GM12878 (cell line): ENCODE measurements around the gene BMERB1. TPM values are rescaled to one million over a fixed set of nuclear protein-coding genes. Genes with fewer than 3 reads are reported as not detected.

Experiments
- ATAC-seq: fragments of 200-7000 bp; cut with Tn5 transposase; 3 replicates; pipeline ENCODE4 v1.9.1; 2020; ENCODE audit warnings: mild to moderate bottlenecking, moderate library complexity
- BruUV-seq: library from RNA; stranded (reverse); fragments of 400-500 nt; replicated peaks from 2 replicates; lab custom pipeline; 2021; lab: Mats Ljungman, UMichigan
- CTCF ChIA-PET: fragments of 300-600 bp; sonication (Branson Sonifier 250); formaldehyde crosslinking; extraction: SDS; loops from one replicate; lab custom pipeline; 2021; ENCODE audit warnings: inconsistent platforms; lab: Yijun Ruan, JAX
- POLR2A ChIA-PET: fragments of 350-600 bp; formaldehyde crosslinking; extraction: SDS; loops from one replicate; lab custom pipeline; 2021; ENCODE audit warnings: inconsistent platforms; lab: Charles Lee
- RAD21 ChIA-PET: fragments of 300-600 bp; sonication (Branson Sonifier 250); formaldehyde crosslinking; loops from one replicate; lab custom pipeline; 2023; ENCODE audit warnings: antibody characterized with exemption; ENCODE audit not compliant: unreplicated experiment; lab: Charles Lee
- SMC1A ChIA-PET: fragments of 300-600 bp; sonication (Branson Sonifier 250); formaldehyde crosslinking; loops from one replicate; lab custom pipeline; 2023; ENCODE audit not compliant: unreplicated experiment, uncharacterized antibody; lab: Charles Lee
- DNase-seq: peaks from one replicate; pipeline ENCODE4 v3.0.0-alpha.2; 2011; ENCODE audit warnings: low read depth, low spot score
- FAIRE-seq: peaks from 3 replicates; lab custom pipeline; 2011; peaks lifted over from hg19 to GRCh38; lab: Jason Lieb, UNC
- H2AFZ ChIP-seq: 2 replicates; pipeline ENCODE4 v1.6.0; 2011; ENCODE audit warnings: low read depth, low read length, control low read depth; ENCODE audit not compliant: control insufficient read depth
- H3K27ac ChIP-seq: 2 replicates; pipeline ENCODE4 v1.5.1; 2011; ENCODE audit warnings: control low read depth; ENCODE audit not compliant: control insufficient read depth, insufficient read depth
- H3K27me3 ChIP-seq, 2 experiments: replicated peaks in 1 of 2; 2 replicates each; pipeline versions ENCODE4 v1.6.0 to v1.6.1; 2011; ENCODE audit warnings: low read length in 1 of 2; ENCODE audit not compliant: control insufficient read depth in 2 of 2, insufficient read depth in 2 of 2
- H3K36me3 ChIP-seq, 2 experiments: 2 replicates each; pipeline ENCODE4 v1.5.1; 2011; ENCODE audit warnings: low read length in 1 of 2; ENCODE audit not compliant: control insufficient read depth in 2 of 2, insufficient read depth in 2 of 2
- H3K4me1 ChIP-seq: 2 replicates; pipeline ENCODE4 v1.6.1; 2011; ENCODE audit warnings: mild to moderate bottlenecking, low read length, moderate library complexity, mixed read lengths; ENCODE audit not compliant: control insufficient read depth, insufficient read depth
- H3K4me2 ChIP-seq: 2 replicates; pipeline ENCODE4 v1.6.0; 2011; ENCODE audit warnings: control low read depth; ENCODE audit not compliant: control insufficient read depth, insufficient read depth
- H3K4me3 ChIP-seq: fragments of 200-600 bp; sonication (generic); 2 replicates; pipeline ENCODE4 v1.5.1; 2016
- H3K79me2 ChIP-seq: 2 replicates; pipeline ENCODE4 v1.6.0; 2011; ENCODE audit warnings: low read length; ENCODE audit not compliant: control insufficient read depth, insufficient read depth
- H3K9ac ChIP-seq: 2 replicates; pipeline ENCODE4 v1.8.0; 2011; ENCODE audit warnings: low read length, control low read depth, mixed read lengths; ENCODE audit not compliant: control insufficient read depth, insufficient read depth
- H3K9me3 ChIP-seq: replicated peaks from 3 replicates; pipeline ENCODE4 v1.5.1; 2011; ENCODE audit warnings: mild to moderate bottlenecking, low read length; ENCODE audit not compliant: control insufficient read depth, insufficient read depth
- H4K20me1 ChIP-seq: 2 replicates; pipeline ENCODE4 v1.6.0; 2011; ENCODE audit not compliant: control insufficient read depth, insufficient read depth
- BACH1 ChIP-seq: fragments of 450-650 bp; IDR thresholded peaks from 2 replicates; pipeline ENCODE4 v1.6.1; 2017; ENCODE audit warnings: mild to moderate bottlenecking, borderline replicate concordance
- BHLHE40 ChIP-seq, 2 experiments: fragments of 450-650 bp in 1 of 2; IDR thresholded peaks; 2 replicates each; pipeline ENCODE4 v1.6.1; 2011 to 2017; ENCODE audit warnings: low read depth in 2 of 2, borderline replicate concordance in 1 of 2, improper control_type of control experiment in 1 of 2, low read length in 1 of 2, mild to moderate bottlenecking in 1 of 2
- KDM1A ChIP-seq: fragments of 200-600 bp; sonication (generic); IDR thresholded peaks from 2 replicates; pipeline ENCODE4 v1.6.1; 2016; ENCODE audit warnings: borderline replicate concordance
- LARP7 ChIP-seq: fragments of 450-650 bp; IDR thresholded peaks from 2 replicates; pipeline ENCODE4 v1.6.1; 2017; ENCODE audit warnings: mild to moderate bottlenecking
- MEF2B ChIP-seq: fragments of 450-650 bp; IDR thresholded peaks from 2 replicates; pipeline ENCODE4 v1.6.1; 2018; ENCODE audit warnings: mild to moderate bottlenecking, moderate library complexity; ENCODE audit not compliant: partially characterized antibody, poor library complexity, severe bottlenecking
- NRF1 ChIP-seq: conservative IDR thresholded peaks from 2 replicates; pipeline ENCODE4 v1.6.1; 2011; ENCODE audit warnings: mild to moderate bottlenecking, low read depth, low read length, improper control_type of control experiment
- POLR2A ChIP-seq: IDR thresholded peaks from 2 replicates; pipeline ENCODE4 v1.6.1; 2011; ENCODE audit warnings: low read depth, mild to moderate bottlenecking, low read length
- SIN3A ChIP-seq: IDR thresholded peaks from 2 replicates; pipeline ENCODE4 v1.6.1; 2012; ENCODE audit warnings: low read depth, low read length, improper control_type of control experiment
- SRF ChIP-seq, 2 experiments: IDR thresholded peaks; 2 replicates each; pipeline ENCODE4 v1.6.1; 2011; ENCODE audit warnings: low read depth in 2 of 2, low read length in 2 of 2, mild to moderate bottlenecking in 1 of 2, moderate library complexity in 1 of 2
- TCF7 ChIP-seq: IDR thresholded peaks from 2 replicates; pipeline ENCODE4 v1.6.1; 2014; ENCODE audit warnings: antibody characterized with exemption, borderline replicate concordance
- ZNF207 ChIP-seq: fragments of 450-650 bp; IDR thresholded peaks from 2 replicates; pipeline ENCODE4 v1.6.1; 2014; ENCODE audit warnings: antibody characterized with exemption, mild to moderate bottlenecking, borderline replicate concordance
- ZNF24 ChIP-seq: fragments of 450-650 bp; IDR thresholded peaks from 2 replicates; pipeline ENCODE4 v1.6.1; 2017; ENCODE audit warnings: antibody characterized with exemption, mild to moderate bottlenecking
- WGBS: methylation state at CpG from one replicate; pipeline ENCODE4 v1.1.6; 2016; ENCODE audit warnings: low lambda C conversion rate; ENCODE audit not compliant: insufficient replicate concordance, insufficient coverage; ENCODE audit errors: missing lambda C conversion rate; 5-methylcytosine and 5-hydroxymethylcytosine counted together
- in situ Hi-C: fragments of 300-500 bp; cut with MboI; formaldehyde crosslinking; loops from 9 replicates; pipeline ENCODE4 v1.14.3; 2018; ENCODE audit warnings: mixed read lengths
- intact Hi-C: fragments of 100-400 bp; cut with micrococcal nuclease; formaldehyde crosslinking; loops from one replicate; pipeline ENCODE4 v1.14.2; 2022; ENCODE audit not compliant: unreplicated experiment
- polyA plus RNA-seq, 11 experiments: library from polyadenylated mRNA; depleted of rRNA in 4 of 11; unstranded in 6 of 11; stranded (reverse) in 5 of 11; fragments of >200 nt; fragmentation: Nextera tagmentation in 4 of 11; fragmentation: Illumina TruSeq in 1 of 11; extraction: Ambion mirVana in 4 of 11; extraction: Trizol in 1 of 11; gene quantifications; 1 replicate in 1 of 11; 2 replicates in 10 of 11; pipeline versions ENCODE4 v1.2.1 to v1.2.3, GENCODE V29; 2011 to 2016; ENCODE audit warnings: inconsistent platforms in 2 of 11, missing spikeins in 2 of 11, low read depth in 1 of 11
- total RNA-seq, 4 experiments: library from RNA; depleted of rRNA in 3 of 4; stranded (reverse); fragments of >200 nt in 3 of 4; fragmentation: Illumina TruSeq in 1 of 4; extraction: Trizol in 1 of 4; gene quantifications; 2 replicates each; pipeline versions ENCODE4 v1.2.1 to v1.2.3, GENCODE V29; 2013 to 2021
- TF ChIP-seq, protein P1 (sequence below): IDR thresholded peaks from 2 replicates; pipeline ENCODE4 v1.6.1; 2011; ENCODE audit warnings: borderline replicate concordance, low read depth, mild to moderate bottlenecking, moderate library complexity, mixed read lengths, low read length; ENCODE audit not compliant: insufficient read depth; ENCODE audit errors: extremely low read length
- TF ChIP-seq, protein P2 (sequence below): fragments of 450-650 bp; IDR thresholded peaks from 2 replicates; pipeline ENCODE4 v1.6.1; 2016; ENCODE audit warnings: mild to moderate bottlenecking
- TF ChIP-seq, protein P3 (sequence below): IDR thresholded peaks from 2 replicates; pipeline ENCODE4 v1.6.1; 2011; ENCODE audit warnings: low read depth, mild to moderate bottlenecking, low read length, moderate library complexity, borderline replicate concordance; ENCODE audit errors: extremely low read depth
- TF ChIP-seq, protein P4 (sequence below): IDR thresholded peaks from 2 replicates; pipeline ENCODE4 v1.6.1; 2011; ENCODE audit warnings: borderline replicate concordance, low read depth, mild to moderate bottlenecking, moderate library complexity, low read length; ENCODE audit not compliant: insufficient read depth, poor library complexity, severe bottlenecking

Gene BMERB1
- total and polyA plus RNA-seq, 10 of the 15 experiments (the other 5 are each of a cell fraction or from before 2014, with no cell fraction given): 0.05 to 0.68 (median 0.34) TPM

DNA sequence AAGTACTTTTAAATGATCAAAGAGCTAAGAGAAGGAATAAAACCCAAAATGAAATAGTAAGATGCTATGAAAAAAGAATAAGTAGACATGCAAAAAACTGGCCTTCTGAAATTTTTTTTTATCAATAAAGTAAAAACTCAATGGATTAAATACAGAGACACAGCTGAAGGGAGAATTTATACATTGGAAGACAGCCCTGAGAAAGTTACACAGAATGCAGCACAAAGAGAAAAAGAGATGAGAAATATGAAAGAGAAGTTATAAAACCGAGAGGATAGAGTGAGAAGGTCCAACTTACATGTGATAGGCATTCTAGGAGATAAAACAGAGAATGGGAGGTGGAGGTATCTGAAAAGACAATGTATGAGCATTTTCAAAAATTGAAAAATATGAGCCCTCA lies 151.6 kb downstream of the BMERB1 start:
- TF ChIP-seq, protein P1, sequence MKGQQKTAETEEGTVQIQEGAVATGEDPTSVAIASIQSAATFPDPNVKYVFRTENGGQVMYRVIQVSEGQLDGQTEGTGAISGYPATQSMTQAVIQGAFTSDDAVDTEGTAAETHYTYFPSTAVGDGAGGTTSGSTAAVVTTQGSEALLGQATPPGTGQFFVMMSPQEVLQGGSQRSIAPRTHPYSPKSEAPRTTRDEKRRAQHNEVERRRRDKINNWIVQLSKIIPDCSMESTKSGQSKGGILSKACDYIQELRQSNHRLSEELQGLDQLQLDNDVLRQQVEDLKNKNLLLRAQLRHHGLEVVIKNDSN: no peak
- TF ChIP-seq, protein P2, sequence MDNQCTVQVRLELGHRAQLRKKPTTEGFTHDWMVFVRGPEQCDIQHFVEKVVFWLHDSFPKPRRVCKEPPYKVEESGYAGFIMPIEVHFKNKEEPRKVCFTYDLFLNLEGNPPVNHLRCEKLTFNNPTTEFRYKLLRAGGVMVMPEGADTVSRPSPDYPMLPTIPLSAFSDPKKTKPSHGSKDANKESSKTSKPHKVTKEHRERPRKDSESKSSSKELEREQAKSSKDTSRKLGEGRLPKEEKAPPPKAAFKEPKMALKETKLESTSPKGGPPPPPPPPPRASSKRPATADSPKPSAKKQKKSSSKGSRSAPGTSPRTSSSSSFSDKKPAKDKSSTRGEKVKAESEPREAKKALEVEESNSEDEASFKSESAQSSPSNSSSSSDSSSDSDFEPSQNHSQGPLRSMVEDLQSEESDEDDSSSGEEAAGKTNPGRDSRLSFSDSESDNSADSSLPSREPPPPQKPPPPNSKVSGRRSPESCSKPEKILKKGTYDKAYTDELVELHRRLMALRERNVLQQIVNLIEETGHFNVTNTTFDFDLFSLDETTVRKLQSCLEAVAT: no peak
- TF ChIP-seq ZNF24 (no peak), POLR2A (no peak), SRF (IDR thresholded peaks at IDR 0.05; ENCODE audit: low read depth in 2 of 2, low read length in 2 of 2) (no peak), TCF7 (no peak), SIN3A (no peak), KDM1A (no peak), BHLHE40 (IDR thresholded peaks at IDR 0.05; ENCODE audit: borderline replicate concordance in 1 of 2, low read depth in 2 of 2, low read length in 1 of 2) (no peak), LARP7 (no peak), NRF1 (no peak), MEF2B (no peak), BACH1 (no peak), ZNF207 (no peak)
- TF ChIP-seq, protein P3, sequence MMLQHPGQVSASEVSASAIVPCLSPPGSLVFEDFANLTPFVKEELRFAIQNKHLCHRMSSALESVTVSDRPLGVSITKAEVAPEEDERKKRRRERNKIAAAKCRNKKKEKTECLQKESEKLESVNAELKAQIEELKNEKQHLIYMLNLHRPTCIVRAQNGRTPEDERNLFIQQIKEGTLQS: no peak
- TF ChIP-seq, protein P4, sequence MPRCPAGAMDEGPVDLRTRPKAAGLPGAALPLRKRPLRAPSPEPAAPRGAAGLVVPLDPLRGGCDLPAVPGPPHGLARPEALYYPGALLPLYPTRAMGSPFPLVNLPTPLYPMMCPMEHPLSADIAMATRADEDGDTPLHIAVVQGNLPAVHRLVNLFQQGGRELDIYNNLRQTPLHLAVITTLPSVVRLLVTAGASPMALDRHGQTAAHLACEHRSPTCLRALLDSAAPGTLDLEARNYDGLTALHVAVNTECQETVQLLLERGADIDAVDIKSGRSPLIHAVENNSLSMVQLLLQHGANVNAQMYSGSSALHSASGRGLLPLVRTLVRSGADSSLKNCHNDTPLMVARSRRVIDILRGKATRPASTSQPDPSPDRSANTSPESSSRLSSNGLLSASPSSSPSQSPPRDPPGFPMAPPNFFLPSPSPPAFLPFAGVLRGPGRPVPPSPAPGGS: no peak
- CTCF ChIA-PET: interaction anchor here (0.6 kb wide), 1 partner anchor 156 kb away, joined by 5 read pairs; no protein-coding TSS in a partner anchor
- Histone ChIP-seq H3K9ac (no peak overlapping the region), H3K27ac (no peak overlapping the region), H2AFZ (no peak overlapping the region), H3K4me2 (no peak overlapping the region), H3K9me3 (peaks cover 2% of the 10 kb centered on the region; the same call in 2 of the 3 replicates), H3K79me2 (no peaks in the 10 kb centered on the region), H3K4me3 (no peak overlapping the region), H3K27me3 (no peaks in the 10 kb centered on the region), H3K4me1 (no peaks in the 10 kb centered on the region), H4K20me1 (no peaks in the 10 kb centered on the region), H3K36me3 (peaks cover 1 to 3% of the 10 kb centered on the region in 2 experiments; a peak in 1 of 4 replicates)
- POLR2A ChIA-PET: no interaction called here
- in situ Hi-C loops: no loop called here
- ATAC-seq (no peak), DNase-seq (no peak), FAIRE-seq (no peak)
- no TSS peak for BruUV-seq
- RAD21 ChIA-PET: no interaction called here
- WGBS: 71% methylated on average over 1 of the region's 1 CpG
- intact Hi-C loops: no loop called here
- SMC1A ChIA-PET: no interaction called here
